Adrenal gland (tissue), 5 donors: Measurements from ENCODE around the gene SEC14L5.

Source experiments
- CTCF ChIP-seq, 6 experiments: fragments of 450-650 bp in 4 of 6; fragments of 200-600 bp in 2 of 6; sonication (generic) in 1 of 6; IDR thresholded peaks; 1 replicate in 5 of 6; 2 replicates in 1 of 6; pipeline versions ENCODE4 v1.5.1 to v1.8.0; 2016 to 2021; ENCODE audit warnings: antibody characterized with exemption in 6 of 6, mild to moderate bottlenecking in 2 of 6, moderate library complexity in 1 of 6
- POLR2A ChIP-seq, 2 donors: fragments of 450-650 bp; IDR thresholded peaks; one replicate each; pipeline ENCODE4 v1.6.1; 2017; ENCODE audit warnings: antibody characterized with exemption in 2 of 2, mild to moderate bottlenecking in 2 of 2, moderate library complexity in 1 of 2
- donor health status: DM: no; HTN: no; CAD: no.

GRCh38 chr16:4981473-4981872 is 23.3 kb downstream of the SEC14L5 start:
- TF ChIP-seq POLR2A (IDR thresholded peaks at IDR 0.05) (no peak), CTCF (IDR thresholded peaks at IDR 0.05) (no peak)
